ENCODE data around the gene LRBA.

Gene LRBA

DNA sequence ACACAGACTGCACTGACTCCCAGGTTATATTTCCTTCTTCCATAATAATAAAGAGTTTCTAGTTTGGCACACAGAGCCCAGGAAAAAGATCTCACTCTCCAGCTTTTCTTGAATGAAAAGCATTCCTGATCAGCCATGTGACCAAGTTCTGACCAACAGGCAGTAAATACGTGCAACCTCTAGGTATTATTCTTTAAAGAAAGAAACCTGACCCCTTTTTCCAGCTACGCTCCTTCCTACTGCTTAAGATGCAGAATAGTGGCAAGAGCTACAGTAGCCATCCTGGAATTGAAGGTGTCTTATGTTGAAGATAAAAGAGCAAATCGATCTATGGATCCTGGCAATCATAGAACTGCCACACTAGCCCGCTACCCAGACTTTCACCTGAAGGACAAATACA is 76.7 kb downstream of the LRBA start:
- no peak overlapping the region for H3K9ac ChIP-seq (ENCODE audit: low read length)
- H3K9me2 ChIP-seq (replicated peaks; ENCODE audit: insufficient read depth, low read length), result no peaks in the 10 kb centered on the region; the same call in 1 of the 2 replicates
- no peak overlapping the region for H3K27ac ChIP-seq (ENCODE audit: low read length)
- no peak overlapping the region for H3K4me2 ChIP-seq (ENCODE audit: low read depth, low read length)
- no peaks in the 10 kb centered on the region for H3K36me3 ChIP-seq (replicated peaks; ENCODE audit: insufficient read depth, low read length)
- peaks cover 38% of the 10 kb centered on the region for H3K79me2 ChIP-seq (ENCODE audit: low read length)
- DNase-seq, result no peak
- H3K27me3 ChIP-seq (replicated peaks; ENCODE audit: insufficient read depth, low read length), result no peaks in the 10 kb centered on the region
- no peaks in the 10 kb centered on the region for H3F3A ChIP-seq (ENCODE audit: insufficient read depth, low read length)
- no peak overlapping the region for H2AFZ ChIP-seq (ENCODE audit: low read length)
- H3K4me1 ChIP-seq (ENCODE audit: low read length), result 0 out of 2 replicates have a peak, but pooled peaks cover 4% of the 10 kb centered on the region
- H3K4me3 ChIP-seq (ENCODE audit: low read length), result no peak overlapping the region
- H4K20me1 ChIP-seq (ENCODE audit: insufficient read depth, low read length), result no peaks in the 10 kb centered on the region
- no peak for TF ChIP-seq EZH2phosphoT487 (IDR thresholded peaks at IDR 0.05; ENCODE audit: low read length)
- TF ChIP-seq, protein P1, sequence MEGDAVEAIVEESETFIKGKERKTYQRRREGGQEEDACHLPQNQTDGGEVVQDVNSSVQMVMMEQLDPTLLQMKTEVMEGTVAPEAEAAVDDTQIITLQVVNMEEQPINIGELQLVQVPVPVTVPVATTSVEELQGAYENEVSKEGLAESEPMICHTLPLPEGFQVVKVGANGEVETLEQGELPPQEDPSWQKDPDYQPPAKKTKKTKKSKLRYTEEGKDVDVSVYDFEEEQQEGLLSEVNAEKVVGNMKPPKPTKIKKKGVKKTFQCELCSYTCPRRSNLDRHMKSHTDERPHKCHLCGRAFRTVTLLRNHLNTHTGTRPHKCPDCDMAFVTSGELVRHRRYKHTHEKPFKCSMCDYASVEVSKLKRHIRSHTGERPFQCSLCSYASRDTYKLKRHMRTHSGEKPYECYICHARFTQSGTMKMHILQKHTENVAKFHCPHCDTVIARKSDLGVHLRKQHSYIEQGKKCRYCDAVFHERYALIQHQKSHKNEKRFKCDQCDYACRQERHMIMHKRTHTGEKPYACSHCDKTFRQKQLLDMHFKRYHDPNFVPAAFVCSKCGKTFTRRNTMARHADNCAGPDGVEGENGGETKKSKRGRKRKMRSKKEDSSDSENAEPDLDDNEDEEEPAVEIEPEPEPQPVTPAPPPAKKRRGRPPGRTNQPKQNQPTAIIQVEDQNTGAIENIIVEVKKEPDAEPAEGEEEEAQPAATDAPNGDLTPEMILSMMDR (IDR thresholded peaks at IDR 0.05; ENCODE audit: low read length), result no peak
- TF ChIP-seq EZH2 (optimal IDR thresholded peaks at IDR 0.05; ENCODE audit: low read depth, low read length), result no peak
- H3K9me3 ChIP-seq (replicated peaks; ENCODE audit: insufficient read depth, low read length), result no peaks in the 10 kb centered on the region

DNA sequence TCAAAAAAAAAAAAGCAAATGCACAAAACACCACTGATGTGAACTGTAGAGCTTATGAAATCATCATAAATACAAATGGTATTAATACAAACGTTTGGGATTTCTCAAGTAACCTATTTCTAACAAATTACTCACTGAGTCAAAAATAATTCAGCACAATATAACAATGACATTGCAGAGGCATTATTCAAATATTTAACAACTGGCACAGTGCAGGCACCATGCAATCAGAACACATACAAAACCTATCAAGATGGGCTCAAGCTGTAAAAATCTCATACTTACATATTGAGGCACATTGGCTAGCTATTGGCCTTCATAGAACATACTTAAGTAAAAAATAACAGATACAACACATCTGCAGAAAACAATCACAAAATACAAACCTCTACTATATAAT is 81.1 kb downstream of the LRBA start:
- no peaks in the 10 kb centered on the region for H3K36me3 ChIP-seq (replicated peaks; ENCODE audit: insufficient read depth, low read length)
- H3K79me2 ChIP-seq (ENCODE audit: low read length), result peaks cover 18% of the 10 kb centered on the region
- H4K20me1 ChIP-seq (ENCODE audit: insufficient read depth, low read length), result no peaks in the 10 kb centered on the region
- H3K4me1 ChIP-seq (ENCODE audit: low read length), result no peaks in the 10 kb centered on the region
- H3K27me3 ChIP-seq (replicated peaks; ENCODE audit: insufficient read depth, low read length), result no peaks in the 10 kb centered on the region
- no peak overlapping the region for H3K9ac ChIP-seq (ENCODE audit: low read length)
- no peak overlapping the region for H3K4me2 ChIP-seq (ENCODE audit: low read depth, low read length)
- H3K9me3 ChIP-seq (replicated peaks; ENCODE audit: insufficient read depth, low read length), result no peaks in the 10 kb centered on the region
- no peak for TF ChIP-seq EZH2 (optimal IDR thresholded peaks at IDR 0.05; ENCODE audit: low read depth, low read length)
- TF ChIP-seq, protein P1 (IDR thresholded peaks at IDR 0.05; ENCODE audit: low read length), result no peak
- no peak for TF ChIP-seq EZH2phosphoT487 (IDR thresholded peaks at IDR 0.05; ENCODE audit: low read length)
- no peak overlapping the region for H3K4me3 ChIP-seq (ENCODE audit: low read length)
- H3K9me2 ChIP-seq (replicated peaks; ENCODE audit: insufficient read depth, low read length), result no peaks in the 10 kb centered on the region
- no peak overlapping the region for H2AFZ ChIP-seq (ENCODE audit: low read length)
- H3K27ac ChIP-seq (ENCODE audit: low read length), result no peak overlapping the region
- no peak for DNase-seq
- H3F3A ChIP-seq (ENCODE audit: insufficient read depth, low read length), result no peaks in the 10 kb centered on the region

DNA sequence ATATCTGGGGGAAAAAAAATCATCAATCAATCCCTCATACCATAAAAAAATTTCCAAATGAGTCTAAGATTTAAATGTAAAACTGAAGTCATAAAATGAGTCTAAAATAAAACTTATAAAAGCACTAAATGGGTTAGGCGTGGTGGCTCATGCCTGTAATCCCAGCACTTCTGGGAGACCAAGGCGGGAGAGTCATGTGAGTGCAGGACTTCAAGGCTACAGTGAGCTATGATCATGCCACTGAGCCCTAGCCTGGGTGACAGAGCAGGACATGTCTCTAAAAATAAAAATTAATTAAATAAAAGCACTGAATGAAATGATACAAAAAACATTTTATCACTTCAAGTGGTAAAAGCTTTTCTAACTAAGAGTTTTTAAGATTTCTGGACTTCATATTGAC is 83.3 kb downstream of the LRBA start:
- H4K20me1 ChIP-seq (ENCODE audit: insufficient read depth, low read length), result no peaks in the 10 kb centered on the region
- DNase-seq, result no peak
- TF ChIP-seq EZH2phosphoT487 (IDR thresholded peaks at IDR 0.05; ENCODE audit: low read length) (no peak), EZH2 (optimal IDR thresholded peaks at IDR 0.05; ENCODE audit: low read depth, low read length) (no peak)
- TF ChIP-seq, protein P1 (IDR thresholded peaks at IDR 0.05; ENCODE audit: low read length), result no peak
- peaks cover 16% of the 10 kb centered on the region for H3K79me2 ChIP-seq (ENCODE audit: low read length)
- H3K9me2 ChIP-seq (replicated peaks; ENCODE audit: insufficient read depth, low read length), result no peaks in the 10 kb centered on the region
- H3K36me3 ChIP-seq (replicated peaks; ENCODE audit: insufficient read depth, low read length), result no peaks in the 10 kb centered on the region
- no peaks in the 10 kb centered on the region for H3F3A ChIP-seq (ENCODE audit: insufficient read depth, low read length)
- H3K4me2 ChIP-seq (ENCODE audit: low read depth, low read length), result no peak overlapping the region
- no peak overlapping the region for H3K27ac ChIP-seq (ENCODE audit: low read length)
- no peaks in the 10 kb centered on the region for H3K4me1 ChIP-seq (ENCODE audit: low read length)
- H3K9me3 ChIP-seq (replicated peaks; ENCODE audit: insufficient read depth, low read length), result no peaks in the 10 kb centered on the region
- no peaks in the 10 kb centered on the region for H3K27me3 ChIP-seq (replicated peaks; ENCODE audit: insufficient read depth, low read length)
- no peak overlapping the region for H2AFZ ChIP-seq (ENCODE audit: low read length)
- H3K4me3 ChIP-seq (ENCODE audit: low read length), result no peak overlapping the region
- H3K9ac ChIP-seq (ENCODE audit: low read length), result no peak overlapping the region

All from MM.1S (cell line).